Ammon's horn (tissue), 1 donor: Measurements from ENCODE around the gene MRPL43.

Experiments used
- DNase-seq: peaks from one replicate; pipeline ENCODE4 v3.0.0-alpha.2; 2016; ENCODE audit warnings: low spot score

Gene MRPL43

DNA sequence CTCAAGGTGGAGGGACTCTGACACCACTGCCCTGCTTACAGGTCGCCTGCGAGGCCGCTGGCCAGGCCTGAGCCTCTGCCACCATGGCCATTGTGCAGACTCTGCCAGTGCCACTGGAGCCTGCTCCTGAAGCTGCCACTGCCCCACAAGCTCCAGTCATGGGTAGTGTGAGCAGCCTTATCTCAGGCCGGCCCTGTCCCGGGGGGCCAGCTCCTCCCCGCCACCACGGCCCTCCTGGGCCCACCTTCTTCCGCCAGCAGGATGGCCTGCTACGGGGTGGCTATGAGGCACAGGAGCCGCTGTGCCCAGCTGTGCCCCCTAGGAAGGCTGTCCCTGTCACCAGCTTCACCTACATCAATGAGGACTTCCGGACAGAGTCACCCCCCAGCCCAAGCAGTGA is 15.2 kb upstream of the MRPL43 start:
- DNase-seq, result no peak

DNA sequence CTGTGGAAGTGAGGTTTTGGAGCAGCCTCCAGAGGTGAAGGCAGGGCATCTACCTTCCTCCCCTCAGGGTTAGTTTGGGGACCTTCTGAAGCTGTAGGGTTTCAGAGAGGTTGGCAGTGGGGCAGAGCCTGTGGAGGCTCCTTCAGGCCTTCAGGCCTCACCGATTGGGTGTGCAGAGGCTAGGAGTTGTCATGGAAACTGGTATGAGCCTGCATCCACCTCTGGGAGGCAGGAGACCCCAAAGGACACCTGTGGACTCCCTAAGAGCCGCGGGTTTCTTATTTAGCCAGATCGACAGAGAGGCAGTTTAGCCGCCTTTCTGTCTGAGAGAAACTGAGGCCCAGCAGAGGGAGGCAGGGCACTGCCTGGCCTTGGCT is 14.3 kb upstream of the MRPL43 start:
- DNase-seq, result no peak

DNA sequence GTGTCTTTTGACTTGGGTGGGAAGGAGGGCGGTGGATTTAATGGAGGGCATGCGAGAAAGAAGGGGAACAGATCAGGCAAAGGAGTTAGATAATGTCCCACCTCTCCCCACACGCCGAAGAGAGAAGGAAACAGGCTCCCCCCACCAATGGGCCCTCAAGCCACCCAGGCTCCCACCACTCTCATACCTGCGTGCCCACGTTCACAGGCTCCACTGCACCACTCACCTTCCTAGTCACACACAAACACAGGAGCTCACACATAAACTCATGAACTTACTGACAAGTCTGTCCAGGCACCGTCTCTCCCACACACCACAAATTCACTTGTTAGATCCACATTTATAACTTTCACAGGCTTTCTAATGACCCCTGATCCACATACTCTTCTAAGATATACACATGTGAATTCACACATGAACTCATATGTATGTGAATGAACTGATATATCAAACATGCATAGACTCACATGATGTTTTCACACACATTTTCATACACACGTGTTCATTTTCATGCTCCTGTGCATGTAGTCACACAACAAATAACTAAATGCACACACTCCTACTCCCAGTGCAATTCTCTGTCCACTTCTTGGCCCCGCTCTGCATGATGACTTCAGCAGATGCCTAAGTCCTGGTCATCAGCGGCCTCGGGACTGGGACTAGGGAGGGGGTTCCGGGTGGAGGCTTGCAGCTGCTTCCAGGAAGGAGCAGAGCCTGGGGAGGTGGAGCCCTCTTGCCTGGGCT is 13.8 kb upstream of the MRPL43 start:
- peak; percentile 85 for DNase-seq

DNA sequence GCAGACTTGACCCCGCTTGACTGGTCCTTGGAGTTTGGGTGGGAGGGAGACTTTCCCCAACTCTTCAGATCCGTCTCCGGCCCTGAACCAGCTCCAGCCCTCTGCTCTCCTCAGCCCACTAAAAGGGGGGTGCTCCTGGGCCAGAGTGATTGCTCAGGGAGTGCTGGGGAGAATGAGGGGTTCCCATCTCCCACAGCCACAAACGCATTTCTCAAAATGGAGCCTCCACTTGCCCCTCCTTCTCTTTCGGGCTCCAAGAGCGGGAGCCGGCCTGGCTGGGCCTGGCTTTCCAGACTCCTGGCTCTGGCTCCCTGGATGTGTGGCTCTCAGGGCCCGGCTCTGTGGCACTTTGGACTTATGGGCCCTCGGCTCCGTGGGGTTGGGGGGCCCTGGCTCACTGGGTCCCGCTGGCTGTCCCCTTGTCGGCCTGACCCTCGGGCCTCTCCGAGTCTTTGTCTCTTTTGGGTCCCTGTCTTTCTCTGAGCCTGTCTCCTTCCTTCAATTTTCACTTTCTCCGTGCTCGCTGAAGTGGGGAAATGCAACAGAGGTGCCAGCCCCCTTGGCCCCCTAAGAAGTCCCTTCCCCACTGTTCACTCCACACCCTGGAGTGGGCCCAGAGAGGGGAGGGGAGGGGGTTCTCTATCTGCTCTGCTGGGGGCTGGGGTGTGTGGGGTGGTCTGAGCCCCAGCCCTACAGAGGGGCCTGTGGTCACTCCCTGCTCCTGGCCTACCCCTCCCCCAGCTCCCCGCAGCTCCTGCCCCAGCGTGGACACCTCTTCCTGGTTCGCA is 13.0 kb upstream of the MRPL43 start:
- no peak for DNase-seq

DNA sequence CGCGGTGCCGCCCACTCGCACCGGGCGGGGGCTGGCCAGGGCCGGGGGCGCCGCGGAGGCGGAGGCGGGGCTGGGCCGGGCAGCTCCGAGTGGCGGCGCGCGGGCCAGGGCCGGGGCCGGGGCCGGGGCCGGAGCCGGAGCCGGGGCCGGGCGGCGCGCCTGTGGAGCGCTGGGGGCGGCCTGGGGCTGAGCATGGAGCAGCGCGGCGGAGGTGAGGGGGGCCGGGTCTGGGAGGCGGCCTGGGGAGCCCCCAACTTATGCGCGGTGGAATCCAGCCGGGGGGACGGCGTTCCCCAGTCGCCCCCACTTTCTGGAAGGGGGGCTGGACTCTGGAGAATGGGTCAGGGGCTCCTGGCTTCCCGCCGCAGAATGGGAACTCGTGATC is 12.4 kb upstream of the MRPL43 start, which contains the start of gene LZTS2:
LZTS2 (plus strand) TSS at position 67 of the 385 bp plus-strand sequence. CDS start 2,731 bp downstream, outside the sequence.
- DNase-seq, result no peak

DNA sequence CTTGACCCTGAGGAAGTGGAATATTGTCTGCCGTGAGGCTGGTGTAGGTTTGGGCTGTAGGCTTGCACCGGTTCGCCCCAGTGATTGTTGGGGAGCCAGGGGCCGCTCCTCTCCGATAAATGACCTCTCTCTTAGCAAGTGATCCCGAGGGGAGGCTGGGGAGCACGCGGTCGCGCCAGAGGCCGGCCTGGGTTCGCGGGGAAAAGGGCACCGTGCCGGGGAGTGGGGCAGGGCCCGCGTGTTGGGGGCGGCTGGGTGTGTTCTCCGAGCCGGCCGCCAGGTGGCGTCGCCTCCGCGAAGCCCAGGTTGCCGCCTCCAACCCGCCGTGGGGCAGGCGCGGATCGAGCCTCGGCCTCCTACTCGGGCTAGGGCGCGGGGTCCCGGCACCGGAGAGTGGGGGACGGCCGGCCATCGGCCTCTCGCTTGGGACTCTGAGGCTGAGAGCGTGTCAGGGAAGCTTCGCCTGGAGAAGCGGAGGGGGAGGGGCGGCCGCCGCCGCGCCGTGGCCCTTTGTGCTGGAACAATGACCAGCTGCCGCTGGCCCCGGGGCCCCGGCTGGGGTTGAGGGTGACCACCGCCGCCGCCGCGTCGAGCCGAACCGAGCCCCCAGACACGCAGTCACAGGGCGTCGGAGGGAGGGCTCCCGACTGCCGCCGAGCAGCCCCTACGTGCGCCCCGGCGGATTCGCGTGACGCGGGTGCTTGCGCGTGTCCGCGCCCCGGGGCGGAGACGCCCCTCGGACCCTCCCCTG is 11.9 kb upstream of the MRPL43 start:
- peak; percentile 84 for DNase-seq

DNA sequence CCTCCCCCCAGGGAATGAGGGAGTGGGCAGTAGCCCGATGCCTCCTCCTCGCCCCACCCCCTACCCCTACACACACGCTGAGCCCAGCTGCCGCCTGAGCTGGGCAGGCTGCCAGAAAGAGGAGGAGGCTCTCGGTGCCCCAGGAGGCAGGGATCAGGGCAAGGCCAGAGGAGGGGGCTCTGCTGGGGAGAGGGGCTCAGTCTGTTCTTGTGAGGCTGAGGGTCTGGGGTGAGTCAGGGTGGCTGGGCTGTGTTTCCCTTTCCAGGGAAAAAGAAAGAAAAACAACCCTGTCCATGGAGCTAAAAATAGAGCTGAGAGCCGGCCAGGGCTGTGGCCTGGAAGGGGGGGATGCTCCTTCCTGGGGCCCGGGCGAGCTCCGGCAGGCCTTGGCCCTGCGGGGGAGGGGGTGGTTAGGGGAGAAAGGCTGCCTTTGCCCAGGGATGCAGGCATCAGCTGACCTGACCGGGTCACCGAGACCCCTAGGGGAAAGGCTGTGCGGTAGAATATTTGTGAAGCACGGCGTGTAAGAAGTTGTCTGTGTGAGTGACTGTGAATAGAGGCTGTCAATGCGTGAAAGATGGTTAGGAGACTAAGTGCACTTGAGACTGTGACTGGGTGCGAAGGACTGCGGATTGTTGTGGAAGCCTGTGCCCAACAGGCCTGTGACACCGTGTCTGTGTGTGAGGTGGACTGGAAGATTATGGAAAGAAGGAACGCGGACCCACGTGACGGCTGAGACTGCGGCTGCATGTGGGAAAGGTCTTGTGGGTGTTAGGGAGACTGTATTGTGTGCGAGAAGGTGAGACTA is 11.1 kb upstream of the MRPL43 start:
- DNase-seq, result peak; percentile 95

DNA sequence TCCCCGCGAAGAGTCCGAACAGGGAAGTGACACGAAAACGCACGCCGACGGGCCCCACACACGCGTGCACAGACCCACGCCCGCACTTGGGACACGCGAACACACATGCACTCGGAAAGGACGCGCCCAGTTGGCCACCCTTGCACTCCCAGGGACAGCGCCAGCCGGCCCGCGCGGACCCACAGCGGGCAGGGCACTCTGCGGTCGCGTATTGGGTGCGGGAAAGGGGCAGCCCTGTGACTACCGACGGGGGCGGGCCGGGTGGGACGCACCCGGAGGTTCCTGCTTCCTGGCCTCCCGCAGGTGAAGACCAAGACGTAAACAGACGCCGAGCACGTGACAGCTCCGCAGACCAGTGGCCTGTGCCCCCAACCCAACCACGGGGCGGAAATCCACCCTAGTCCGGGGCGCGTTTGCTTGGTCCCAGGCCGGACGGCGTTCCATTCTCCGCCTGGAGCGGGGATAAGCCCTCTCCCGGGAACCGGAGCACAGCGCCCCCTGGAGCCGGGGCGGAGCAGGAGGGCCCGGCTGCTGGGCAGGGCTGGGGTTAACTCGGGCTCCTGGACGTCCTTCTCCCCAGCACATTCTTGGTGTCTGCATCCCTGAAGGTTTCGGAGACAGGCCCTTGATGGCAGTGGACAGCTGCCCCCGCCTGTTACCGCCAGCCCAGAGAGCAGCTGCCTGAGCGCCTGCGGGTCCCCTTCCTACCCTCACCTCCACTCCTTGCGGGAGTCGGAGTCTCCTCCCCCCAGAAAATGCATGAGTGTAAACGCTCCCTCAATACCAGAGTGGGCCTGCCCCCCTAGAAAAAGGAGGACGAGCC is 10.3 kb upstream of the MRPL43 start:
- peak; percentile 64 for DNase-seq

DNA sequence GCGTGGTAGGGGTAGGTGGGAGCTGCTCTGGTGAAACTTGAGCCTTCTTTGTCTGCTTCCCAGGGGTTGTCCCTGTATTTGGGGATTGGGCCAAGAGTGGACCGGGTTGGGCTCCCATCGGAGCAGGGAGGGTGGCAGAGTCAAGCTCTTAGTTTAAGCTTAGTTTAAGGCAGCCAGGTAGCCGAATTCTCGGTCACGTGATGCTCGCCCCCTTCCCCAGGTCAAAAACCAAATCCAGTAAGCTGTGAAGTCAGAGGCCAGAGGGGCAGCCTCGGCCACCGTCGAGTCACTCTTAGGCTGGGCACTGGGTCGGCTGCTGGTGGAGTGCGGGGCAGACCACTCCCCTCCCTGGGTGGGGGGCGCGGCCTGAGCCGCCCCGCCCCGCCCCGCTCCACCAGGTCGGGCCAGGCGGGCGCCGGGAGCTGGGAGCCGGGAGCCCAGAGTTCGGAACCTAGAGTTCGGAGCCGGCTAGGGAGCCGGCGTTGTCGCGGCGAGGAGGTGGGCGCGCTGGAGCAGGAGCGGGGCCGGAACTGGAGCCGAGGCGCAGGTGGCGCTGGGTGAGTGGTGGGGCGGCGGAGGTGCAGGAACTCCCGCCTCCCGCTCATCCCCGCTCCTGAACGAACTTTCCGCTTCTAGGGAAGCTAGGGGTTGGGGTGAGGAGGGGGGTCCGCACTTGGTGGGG is 9.5 kb upstream of the MRPL43 start:
- no peak for DNase-seq

DNA sequence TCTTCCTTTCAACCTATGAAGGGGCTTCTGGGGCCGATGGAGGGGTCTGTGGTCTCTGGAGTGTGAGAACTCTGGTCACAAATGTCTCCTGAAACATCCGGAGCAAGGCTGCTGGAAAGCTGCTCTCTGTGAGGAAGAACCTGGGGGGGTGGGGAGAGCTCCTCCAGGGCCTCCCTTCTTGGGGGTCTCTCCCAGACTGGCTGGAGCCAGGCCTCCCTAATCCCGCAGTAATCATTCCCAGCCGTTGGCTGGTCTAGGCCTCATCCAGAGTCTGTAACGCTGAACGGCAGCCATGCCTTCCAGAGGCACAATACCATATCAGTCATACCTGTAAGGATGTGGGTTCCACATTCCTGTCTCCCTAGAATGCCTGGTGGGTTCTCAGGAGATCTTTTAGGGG is 7.9 kb upstream of the MRPL43 start:
- DNase-seq, result no peak

DNA sequence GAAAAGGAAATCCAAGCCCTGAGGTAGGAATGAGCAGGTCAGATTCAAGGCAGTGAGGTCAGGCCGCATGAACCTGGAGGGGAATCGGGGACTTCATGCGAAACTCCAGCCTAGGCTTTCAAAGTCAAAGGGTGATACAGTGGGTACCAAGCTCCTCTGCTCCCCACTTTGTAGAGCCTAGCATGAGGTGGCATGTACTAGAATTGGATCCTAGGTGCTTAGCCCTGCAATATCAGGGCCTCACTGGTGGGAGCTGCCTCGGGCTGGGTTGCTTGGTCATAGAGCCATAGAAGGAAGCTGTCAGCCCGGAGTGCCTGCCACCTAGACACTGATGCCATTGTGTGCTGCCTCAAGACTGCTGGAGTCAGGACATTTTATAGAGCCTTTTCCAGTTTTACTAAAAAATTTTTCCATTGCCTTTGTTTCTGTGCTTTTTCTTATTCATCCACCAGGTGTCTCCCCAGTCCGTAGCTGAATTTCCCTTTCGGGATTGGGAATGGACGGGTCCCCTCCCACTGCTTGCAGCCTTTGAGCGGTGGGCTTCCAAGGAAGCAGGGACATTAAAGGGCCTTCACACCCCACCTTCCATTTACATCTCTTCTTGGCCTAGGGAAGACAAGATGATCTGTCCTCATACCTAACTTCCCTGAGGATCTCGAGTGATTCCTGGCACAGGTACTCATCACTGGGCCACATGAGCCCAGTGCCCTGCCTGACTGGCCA is 6.8 kb upstream of the MRPL43 start:
- DNase-seq, result peak; percentile 74

DNA sequence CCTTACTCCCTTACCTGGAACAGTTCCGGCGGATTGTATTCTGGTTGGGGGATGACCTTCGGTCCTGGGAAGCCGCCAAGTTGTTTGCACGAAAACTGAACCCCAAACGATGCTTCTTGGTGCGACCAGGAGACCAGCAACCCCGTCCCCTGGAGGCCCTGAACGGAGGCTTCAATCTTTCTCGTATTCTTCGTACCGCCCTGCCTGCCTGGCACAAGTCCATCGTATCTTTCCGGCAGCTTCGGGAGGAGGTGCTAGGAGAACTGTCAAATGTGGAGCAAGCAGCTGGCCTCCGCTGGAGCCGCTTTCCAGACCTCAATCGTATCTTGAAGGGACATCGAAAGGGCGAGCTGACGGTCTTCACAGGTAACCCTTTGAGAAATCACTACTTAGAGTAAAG is 1.8 kb upstream of the MRPL43 start:
- no peak for DNase-seq

DNA sequence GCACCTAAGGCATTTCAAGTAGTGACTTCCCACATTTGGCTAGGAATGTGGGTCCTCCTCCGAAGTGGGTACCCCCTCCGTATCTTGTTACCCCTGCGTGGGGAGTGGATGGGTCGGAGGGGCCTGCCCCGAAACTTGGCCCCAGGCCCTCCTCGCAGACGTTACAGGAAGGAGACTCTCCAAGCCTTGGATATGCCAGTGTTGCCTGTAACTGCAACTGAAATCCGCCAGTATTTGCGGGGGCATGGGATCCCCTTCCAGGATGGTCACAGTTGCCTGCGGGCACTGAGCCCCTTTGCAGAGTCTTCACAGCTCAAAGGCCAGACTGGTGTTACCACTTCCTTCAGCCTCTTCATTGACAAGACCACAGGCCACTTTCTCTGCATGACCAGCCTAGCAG is 869 bp upstream of the MRPL43 start:
- DNase-seq, result no peak

DNA sequence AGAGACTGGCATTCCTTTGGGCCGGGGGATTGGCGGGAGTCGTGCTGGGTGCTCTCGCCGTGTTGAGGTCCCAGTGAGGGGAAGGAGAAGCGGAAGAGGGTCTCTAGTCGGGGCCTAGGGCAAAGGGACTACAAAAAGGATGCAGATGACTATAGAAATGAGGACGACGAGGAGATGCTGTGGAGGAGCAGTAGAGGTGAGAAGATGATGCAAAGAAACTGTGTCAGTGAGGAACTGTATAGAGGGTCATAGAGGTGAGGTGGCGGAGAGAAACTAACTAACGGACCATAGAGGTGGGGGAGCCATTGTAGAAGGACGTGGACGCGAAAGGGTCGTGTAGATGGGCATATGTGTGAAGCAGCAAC is 370 bp upstream of the MRPL43 start:
- DNase-seq, result no peak

DNA sequence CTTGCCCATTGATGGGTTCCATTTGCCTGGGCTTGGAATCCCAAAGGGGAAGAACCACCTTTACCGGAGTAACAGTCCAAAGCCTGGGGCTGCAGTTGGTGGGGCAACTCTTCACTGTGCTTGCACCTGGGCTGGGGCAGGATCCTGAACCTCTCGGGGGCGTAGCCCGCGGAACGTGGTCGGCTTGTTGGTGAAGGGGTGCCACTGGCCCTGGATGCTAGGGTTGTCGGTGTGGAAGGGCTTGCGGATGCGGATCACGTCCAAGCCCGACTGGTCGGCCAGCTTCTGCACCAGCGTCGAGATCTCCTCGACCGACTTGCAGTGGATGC is 710 bp downstream of the MRPL43 start:
- no peak for DNase-seq

DNA sequence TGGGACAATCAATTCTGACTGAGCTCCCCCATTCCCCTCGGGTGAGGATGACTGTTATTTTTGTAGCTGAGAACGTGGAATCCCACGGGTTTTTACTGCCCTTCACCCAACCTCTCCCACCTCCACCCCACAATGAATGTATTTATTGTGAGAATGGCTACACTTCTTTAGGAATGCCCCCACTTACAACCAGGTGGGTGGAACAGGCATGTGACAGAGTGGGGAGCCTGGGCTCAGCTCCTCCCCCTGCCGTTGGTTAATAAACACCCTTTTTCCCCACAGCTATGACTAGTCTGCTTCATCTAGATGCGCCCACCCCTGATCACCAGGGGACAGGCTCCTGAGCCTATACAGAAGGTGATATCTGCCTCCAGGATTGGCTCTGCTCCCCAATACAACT is 2.0 kb downstream of the MRPL43 start:
- DNase-seq, result no peak

DNA sequence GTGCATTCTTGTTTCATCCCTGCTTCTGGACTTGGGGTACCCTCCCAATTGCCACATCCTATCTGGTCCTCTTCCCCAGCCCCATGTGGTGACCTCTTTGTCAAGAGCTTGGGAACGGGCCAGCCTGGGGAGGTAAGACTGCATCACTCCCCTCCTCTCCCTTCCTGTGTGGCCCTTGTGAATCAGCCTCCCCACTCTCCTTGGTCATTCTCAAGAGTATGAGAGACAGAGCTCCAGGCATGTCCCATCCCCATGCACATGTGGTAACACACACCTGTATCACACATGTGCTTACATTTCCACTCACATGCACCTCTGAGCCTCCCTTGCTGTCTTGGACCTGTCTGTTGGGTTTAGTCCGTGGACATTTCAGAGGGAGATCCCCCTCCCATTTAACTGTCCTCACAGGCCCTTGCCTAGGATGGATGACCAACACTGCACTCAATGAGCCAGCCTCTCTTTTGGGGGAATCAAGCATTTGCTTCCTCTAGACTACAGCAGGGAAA is 2.6 kb downstream of the MRPL43 start:
- DNase-seq, result no peak

DNA sequence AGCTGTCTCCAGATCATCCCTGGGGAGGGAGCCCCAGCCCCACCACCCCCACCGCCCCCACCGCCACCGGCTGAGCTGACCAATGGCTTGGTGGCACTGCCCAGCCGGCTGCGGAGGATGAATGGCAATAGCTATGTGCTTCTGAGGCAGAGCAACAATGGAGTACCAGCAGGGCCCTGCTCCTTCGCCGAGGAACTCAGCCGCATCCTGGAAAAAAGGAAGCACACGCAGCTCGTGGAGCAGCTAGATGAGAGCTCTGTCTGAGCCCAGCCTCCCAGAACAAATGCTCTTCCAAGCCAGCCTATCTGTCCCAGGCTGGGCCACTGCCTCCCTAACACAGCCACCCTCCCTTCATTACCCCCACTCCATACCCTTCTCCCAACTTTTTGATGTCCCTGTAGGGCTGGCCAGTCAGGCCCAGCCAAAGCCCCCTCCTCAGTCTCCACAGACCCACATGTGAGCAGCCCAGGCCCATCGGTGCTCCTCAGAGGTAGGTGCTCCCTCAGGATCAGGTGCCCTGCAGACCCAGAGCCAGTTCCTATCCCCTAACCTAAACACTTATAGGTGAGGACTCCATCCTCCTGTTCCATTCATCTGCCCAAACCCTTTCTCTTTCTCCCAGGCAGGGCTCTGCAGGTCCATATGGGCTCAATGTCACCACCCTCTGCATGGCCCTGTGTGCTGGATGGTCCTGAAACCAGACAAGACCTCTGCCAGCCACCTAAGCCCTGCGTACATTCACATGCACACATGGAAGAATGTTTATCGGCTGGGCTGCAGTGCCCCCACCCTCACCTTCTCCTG is 3.2 kb downstream of the MRPL43 start:
- no peak for DNase-seq
